SJSA1 (cell line): ENCODE data around the gene ALK. TPM values are rescaled to one million over a fixed set of nuclear protein-coding genes. Genes with fewer than 3 reads are reported as not detected.

ENCODE experiments used
- DNase-seq, 2 experiments: peaks; one replicate each; pipeline ENCODE4 v3.0.0-alpha.2; 2015 to 2020; ENCODE audit warnings: low spot score in 2 of 2, low read depth in 1 of 2
- H3K27ac ChIP-seq: fragments of 250-450 bp; sonication (Bioruptor Pico); 2 replicates; pipeline ENCODE4 v1.5.1; 2020; ENCODE audit warnings: mild to moderate bottlenecking, moderate library complexity
- H3K27me3 ChIP-seq: fragments of 250-450 bp; sonication (Bioruptor Pico); replicated peaks from 2 replicates; pipeline ENCODE4 v1.5.1; 2020; ENCODE audit warnings: mild to moderate bottlenecking, moderate library complexity
- H3K36me3 ChIP-seq: fragments of 250-450 bp; sonication (Bioruptor Pico); 2 replicates; pipeline ENCODE4 v1.5.1; 2020; ENCODE audit warnings: mild to moderate bottlenecking
- H3K4me1 ChIP-seq: fragments of 250-450 bp; sonication (Bioruptor Pico); replicated peaks from 2 replicates; pipeline ENCODE4 v1.6.1; 2021; ENCODE audit warnings: mild to moderate bottlenecking
- H3K4me3 ChIP-seq: fragments of 250-450 bp; sonication (Bioruptor Pico); 2 replicates; pipeline ENCODE4 v1.5.1; 2020; ENCODE audit warnings: mild to moderate bottlenecking
- H3K9me3 ChIP-seq: fragments of 250-450 bp; sonication (Bioruptor Pico); replicated peaks from 2 replicates; pipeline ENCODE4 v1.5.1; 2020; ENCODE audit warnings: mild to moderate bottlenecking
- total RNA-seq: library from RNA; depleted of rRNA; stranded (reverse); fragments of >200 nt; shearing (Covaris generic); gene quantifications from 2 replicates; pipeline ENCODE4 v1.2.3, GENCODE V29; 2014

Gene ALK
- total RNA-seq, 1 experiment from 2014 or later = not detected

GRCh38 chr2:29281086-29281915 is 640.1 kb downstream of the ALK start:
- DNase-seq = peak; percentile 47 to 74
- H3K27me3 ChIP-seq = peaks cover 9% of the 10 kb centered on the region; the same call in 1 of the 2 replicates
- no peak overlapping the region for H3K4me3 ChIP-seq
- peaks cover 5% of the 10 kb centered on the region; the same call in 1 of the 2 replicates for H3K4me1 ChIP-seq
- H3K36me3 ChIP-seq = no peaks in the 10 kb centered on the region
- no peaks in the 10 kb centered on the region for H3K9me3 ChIP-seq
- no peak overlapping the region for H3K27ac ChIP-seq

GRCh38 chr2:29278966-29279365 is 642.4 kb downstream of the ALK start:
- Histone ChIP-seq H3K27ac (no peak overlapping the region), H3K27me3 (peaks cover 9% of the 10 kb centered on the region; the same call in 1 of the 2 replicates), H3K4me1 (peaks cover 5% of the 10 kb centered on the region; the same call in 1 of the 2 replicates), H3K9me3 (no peaks in the 10 kb centered on the region), H3K4me3 (no peak overlapping the region), H3K36me3 (no peaks in the 10 kb centered on the region)
- DNase-seq = no peak

- H3K4me1 ChIP-seq = peaks cover 2% of the 10 kb centered on the region; the same call in 1 of the 2 replicates
- H3K9me3 ChIP-seq = no peaks in the 10 kb centered on the region
- H3K36me3 ChIP-seq = no peaks in the 10 kb centered on the region
- H3K27ac ChIP-seq = no peak overlapping the region
- peaks cover 9% of the 10 kb centered on the region; the same call in 1 of the 2 replicates for H3K27me3 ChIP-seq
- DNase-seq = no peak
- H3K4me3 ChIP-seq = no peak overlapping the region
Measured at GRCh38 chr2:29276151-29276550, 645.2 kb downstream of the ALK start.

GRCh38 chr2:29275186-29275585 is 646.2 kb downstream of the ALK start:
- H3K4me1 ChIP-seq = no peaks in the 10 kb centered on the region
- no peak overlapping the region for H3K27ac ChIP-seq
- no peaks in the 10 kb centered on the region for H3K36me3 ChIP-seq
- no peak overlapping the region for H3K4me3 ChIP-seq
- peaks cover 9% of the 10 kb centered on the region; the same call in 1 of the 2 replicates for H3K27me3 ChIP-seq
- DNase-seq = no peak
- no peaks in the 10 kb centered on the region for H3K9me3 ChIP-seq

GRCh38 chr2:29273685-29274611 is 647.4 kb downstream of the ALK start:
- no peak for DNase-seq
- Histone ChIP-seq H3K9me3 (no peaks in the 10 kb centered on the region), H3K27ac (no peak overlapping the region), H3K36me3 (no peaks in the 10 kb centered on the region), H3K27me3 (peaks cover 9% of the 10 kb centered on the region; the same call in 1 of the 2 replicates), H3K4me3 (no peak overlapping the region), H3K4me1 (no peaks in the 10 kb centered on the region)

- no peak overlapping the region for H3K27ac ChIP-seq
- no peak for DNase-seq
- H3K36me3 ChIP-seq = no peaks in the 10 kb centered on the region
- H3K9me3 ChIP-seq = no peaks in the 10 kb centered on the region
- no peak overlapping the region for H3K4me3 ChIP-seq
- H3K4me1 ChIP-seq = no peaks in the 10 kb centered on the region
- H3K27me3 ChIP-seq = peaks cover 9% of the 10 kb centered on the region; the same call in 1 of the 2 replicates
Measured at GRCh38 chr2:29273004-29273684, 648.2 kb downstream of the ALK start.

- Histone ChIP-seq H3K27me3 (peaks cover 8% of the 10 kb centered on the region; the same call in 1 of the 2 replicates), H3K27ac (no peak overlapping the region), H3K4me1 (no peaks in the 10 kb centered on the region), H3K9me3 (no peaks in the 10 kb centered on the region), H3K36me3 (no peaks in the 10 kb centered on the region), H3K4me3 (no peak overlapping the region)
- DNase-seq = no peak
Measured at GRCh38 chr2:29272311-29272710, 649.1 kb downstream of the ALK start.

GRCh38 chr2:29270701-29271121 is 650.7 kb downstream of the ALK start:
- no peaks in the 10 kb centered on the region for H3K27me3 ChIP-seq
- H3K4me1 ChIP-seq = no peaks in the 10 kb centered on the region
- no peak overlapping the region for H3K27ac ChIP-seq
- no peaks in the 10 kb centered on the region for H3K36me3 ChIP-seq
- H3K9me3 ChIP-seq = no peaks in the 10 kb centered on the region
- DNase-seq = no peak
- no peak overlapping the region for H3K4me3 ChIP-seq

- no peaks in the 10 kb centered on the region for H3K27me3 ChIP-seq
- H3K4me3 ChIP-seq = no peak overlapping the region
- H3K4me1 ChIP-seq = no peaks in the 10 kb centered on the region
- no peaks in the 10 kb centered on the region for H3K36me3 ChIP-seq
- no peak for DNase-seq
- no peak overlapping the region for H3K27ac ChIP-seq
- no peaks in the 10 kb centered on the region for H3K9me3 ChIP-seq
Measured at GRCh38 chr2:29269765-29270109, 651.6 kb downstream of the ALK start.

- no peak for DNase-seq
- Histone ChIP-seq H3K27ac (no peak overlapping the region), H3K9me3 (no peaks in the 10 kb centered on the region), H3K36me3 (no peaks in the 10 kb centered on the region), H3K27me3 (no peaks in the 10 kb centered on the region), H3K4me3 (no peak overlapping the region), H3K4me1 (no peaks in the 10 kb centered on the region)
Measured at GRCh38 chr2:29269095-29269764, 652.2 kb downstream of the ALK start.

GRCh38 chr2:29267720-29268119 is 653.7 kb downstream of the ALK start:
- no peaks in the 10 kb centered on the region for H3K27me3 ChIP-seq
- H3K36me3 ChIP-seq = no peaks in the 10 kb centered on the region
- H3K4me3 ChIP-seq = no peak overlapping the region
- DNase-seq = no peak
- no peak overlapping the region for H3K27ac ChIP-seq
- H3K4me1 ChIP-seq = no peaks in the 10 kb centered on the region
- H3K9me3 ChIP-seq = no peaks in the 10 kb centered on the region

GRCh38 chr2:29263886-29264285 is 657.5 kb downstream of the ALK start:
- no peaks in the 10 kb centered on the region for H3K9me3 ChIP-seq
- no peaks in the 10 kb centered on the region for H3K27me3 ChIP-seq
- H3K4me1 ChIP-seq = peaks cover 13% of the 10 kb centered on the region
- H3K27ac ChIP-seq = no peak overlapping the region
- no peaks in the 10 kb centered on the region for H3K36me3 ChIP-seq
- no peak overlapping the region for H3K4me3 ChIP-seq
- DNase-seq = no peak

GRCh38 chr2:29262681-29263260 is 658.6 kb downstream of the ALK start:
- Histone ChIP-seq H3K4me3 (no peak overlapping the region), H3K36me3 (no peaks in the 10 kb centered on the region), H3K27ac (no peak overlapping the region), H3K27me3 (no peaks in the 10 kb centered on the region), H3K4me1 (peaks cover 16% of the 10 kb centered on the region), H3K9me3 (no peaks in the 10 kb centered on the region)
- DNase-seq = no peak
